Naive B cell (primary cell): ENCODE results near the gene ICAM2. TPM values are rescaled to one million over a fixed set of nuclear protein-coding genes. Genes with fewer than 3 reads are reported as not detected.
"Not testable (repeated sequence)": the region's sequence is repeated elsewhere in the genome, so short reads cannot be mapped to it uniquely, and the experiment has no call there.

ENCODE experiments used
- ATAC-seq, 2 donors: fragments of 150-1000 bp; cut with Tn5 transposase; 2 replicates each; pipeline ENCODE4 v1.10.0; 2021; ENCODE audit warnings: low read depth in 2 of 2, mild to moderate bottlenecking in 2 of 2, moderate library complexity in 2 of 2
- DNase-seq: peaks from one replicate; pipeline ENCODE4 v3.0.0; 2022
- H3K27ac Mint-ChIP-seq, 6 donors: one replicate each; pipeline ENCODE4 v1.8.0; 2020 to 2022; ENCODE audit warnings: mild to moderate bottlenecking in 6 of 6, mixed read lengths in 6 of 6, moderate library complexity in 5 of 6, inconsistent platforms in 2 of 6
- H3K27me3 Mint-ChIP-seq, 3 donors: one replicate each; pipeline ENCODE4 v1.8.0; 2021 to 2022; ENCODE audit warnings: mixed read lengths in 3 of 3, mild to moderate bottlenecking in 1 of 3
- H3K36me3 Mint-ChIP-seq, 2 donors: one replicate each; pipeline ENCODE4 v1.8.0; 2020 to 2022; ENCODE audit warnings: mixed read lengths in 2 of 2, inconsistent platforms in 1 of 2, mild to moderate bottlenecking in 1 of 2
- H3K4me1 Mint-ChIP-seq, 3 donors: one replicate each; pipeline ENCODE4 v1.8.0; 2020 to 2022; ENCODE audit warnings: mixed read lengths in 3 of 3, inconsistent platforms in 1 of 3, mild to moderate bottlenecking in 1 of 3, moderate library complexity in 1 of 3
- H3K4me3 Mint-ChIP-seq, 8 donors: one replicate each; pipeline ENCODE4 v1.8.0; 2020 to 2022; ENCODE audit warnings: mild to moderate bottlenecking in 8 of 8, mixed read lengths in 8 of 8, moderate library complexity in 8 of 8, inconsistent platforms in 2 of 8
- H3K9me3 Mint-ChIP-seq, 7 donors: one replicate each; pipeline ENCODE4 v1.8.0; 2020 to 2022; ENCODE audit warnings: mixed read lengths in 7 of 7, mild to moderate bottlenecking in 5 of 7, inconsistent platforms in 2 of 7, moderate library complexity in 1 of 7
- polyA plus RNA-seq, 6 donors: library from polyadenylated mRNA; unstranded; fragments of 300-500 nt; fragmentation: Illumina TruSeq; gene quantifications; one replicate each; pipeline ENCODE4 v1.2.3, GENCODE V29; 2021; ENCODE audit warnings: low read depth in 6 of 6

ICAM2 gene
- polyA plus RNA-seq, 6 donors from 2014 or later = 214 to 346 (median 290) TPM

- peaks cover 6 to 16% (median 10%) of the 10 kb centered on the region in 7 donors for H3K9me3 Mint-ChIP-seq
- peaks cover 10 to 24% (median 23%) of the 10 kb centered on the region in 3 donors for H3K4me1 Mint-ChIP-seq
- peaks cover 5 to 15% of the 10 kb centered on the region in 2 donors for H3K36me3 Mint-ChIP-seq
- no peak overlapping the region for H3K27ac Mint-ChIP-seq
- no peaks in the 10 kb centered on the region for H3K27me3 Mint-ChIP-seq
- no peak for DNase-seq
- no peak overlapping the region for H3K4me3 Mint-ChIP-seq
- ATAC-seq = peak in 1 of 2 donors; percentile 20
Observed at GRCh38 chr17:63983320-63983719, 37.1 kb downstream of the ICAM2 start.

DNA sequence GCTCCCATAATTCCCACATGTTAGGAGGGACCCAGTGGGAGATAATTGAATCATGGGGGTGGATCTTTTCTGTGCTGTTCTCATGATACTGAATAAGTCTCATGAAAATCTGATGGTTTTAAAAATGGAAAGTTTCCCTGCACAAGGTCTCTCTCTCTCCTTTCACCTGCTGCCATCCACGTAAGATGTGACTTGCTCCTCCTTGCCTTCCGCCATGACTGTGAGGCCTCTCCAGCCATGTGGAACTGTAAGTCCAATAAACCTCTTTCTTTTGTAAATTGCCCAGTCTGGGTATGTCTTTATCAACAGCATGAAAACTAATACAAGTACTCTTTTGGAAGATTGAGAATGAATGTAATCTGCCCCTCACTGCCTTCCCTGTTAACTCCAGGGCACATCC lies 37.8 kb downstream of the ICAM2 start:
- H3K27ac Mint-ChIP-seq = peak overlapping the region in 1 of 6 donors; percentile 74
- H3K9me3 Mint-ChIP-seq = peaks cover 6 to 16% (median 10%) of the 10 kb centered on the region in 7 donors
- not testable (repeated sequence) for DNase-seq, ATAC-seq, H3K4me3 Mint-ChIP-seq, H3K27me3 Mint-ChIP-seq
- H3K4me1 Mint-ChIP-seq = peaks cover 9 to 24% (median 23%) of the 10 kb centered on the region in 3 donors
- H3K36me3 Mint-ChIP-seq = peaks cover 5 to 15% of the 10 kb centered on the region in 2 donors

- H3K4me1 Mint-ChIP-seq = peaks cover 4 to 21% (median 14%) of the 10 kb centered on the region in 3 donors
- H3K27me3 Mint-ChIP-seq = peaks cover 0 to 6% (median 0%) of the 10 kb centered on the region in 3 donors
- peaks cover 6 to 16% (median 10%) of the 10 kb centered on the region in 7 donors for H3K9me3 Mint-ChIP-seq
- H3K27ac Mint-ChIP-seq = no peak overlapping the region
- no peak for ATAC-seq
- peaks cover 5 to 15% of the 10 kb centered on the region in 2 donors for H3K36me3 Mint-ChIP-seq
- H3K4me3 Mint-ChIP-seq = no peak overlapping the region
- DNase-seq = no peak
Observed at GRCh38 chr17:63978272-63979200, 41.9 kb downstream of the ICAM2 start.

- peaks cover 3 to 18% (median 11%) of the 10 kb centered on the region in 3 donors for H3K4me1 Mint-ChIP-seq
- DNase-seq = no peak
- no peak overlapping the region for H3K4me3 Mint-ChIP-seq
- peaks cover 0 to 2% (median 0%) of the 10 kb centered on the region in 7 donors for H3K9me3 Mint-ChIP-seq
- H3K27me3 Mint-ChIP-seq = peaks cover 0 to 6% (median 0%) of the 10 kb centered on the region in 3 donors
- H3K27ac Mint-ChIP-seq = no peak overlapping the region
- ATAC-seq = no peak
- peaks cover 0 to under 1% of the 10 kb centered on the region in 2 donors for H3K36me3 Mint-ChIP-seq
Observed at GRCh38 chr17:63976702-63977101, 43.7 kb downstream of the ICAM2 start.

DNA sequence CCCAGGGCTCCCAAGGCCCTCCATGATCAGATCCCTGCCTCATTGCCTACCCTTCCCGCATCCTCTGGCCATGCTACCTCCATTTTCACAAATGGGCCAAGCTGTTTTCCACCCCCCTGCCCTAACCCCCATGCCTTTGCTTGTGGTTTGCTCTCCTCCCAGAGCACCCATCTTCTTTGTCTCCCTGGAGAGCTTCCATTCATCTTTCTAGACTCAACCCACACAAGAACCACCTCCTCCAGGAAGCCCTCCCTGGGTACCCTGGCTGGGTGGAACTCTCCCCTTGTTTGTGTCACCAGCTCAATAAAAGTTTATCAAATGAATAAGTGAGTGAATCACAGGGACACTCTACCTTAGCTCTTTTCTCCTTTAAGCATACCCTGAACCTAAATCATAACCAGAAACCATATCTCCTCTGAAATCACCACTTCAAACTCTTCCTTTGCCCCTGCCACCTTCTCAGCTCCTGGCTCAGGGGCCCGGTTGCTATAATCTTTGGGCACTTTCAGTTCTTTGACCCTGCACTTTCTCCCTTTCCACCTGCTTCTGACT lies 44.8 kb downstream of the ICAM2 start:
- Mint-ChIP-seq H3K4me3 (no peak overlapping the region), H3K9me3 (no peaks in the 10 kb centered on the region), H3K36me3 (no peaks in the 10 kb centered on the region), H3K27ac (peak overlapping the region in 3 of 6 donors; percentile 8 to 23 (median 15)), H3K27me3 (peaks cover 0 to 6% (median 0%) of the 10 kb centered on the region in 3 donors), H3K4me1 (peaks cover 3 to 18% (median 11%) of the 10 kb centered on the region in 3 donors)
- DNase-seq = no peak
- ATAC-seq = no peak

GRCh38 chr17:63974594-63975192 lies 45.7 kb downstream of the ICAM2 start:
- Mint-ChIP-seq H3K27me3 (peaks cover 0 to 6% (median 0%) of the 10 kb centered on the region in 3 donors), H3K9me3 (no peaks in the 10 kb centered on the region), H3K4me1 (peaks cover 3 to 18% (median 11%) of the 10 kb centered on the region in 3 donors), H3K27ac (peak overlapping the region in 1 of 6 donors; percentile 29), H3K4me3 (no peak overlapping the region), H3K36me3 (no peaks in the 10 kb centered on the region)
- no peak for DNase-seq
- ATAC-seq = no peak

DNA sequence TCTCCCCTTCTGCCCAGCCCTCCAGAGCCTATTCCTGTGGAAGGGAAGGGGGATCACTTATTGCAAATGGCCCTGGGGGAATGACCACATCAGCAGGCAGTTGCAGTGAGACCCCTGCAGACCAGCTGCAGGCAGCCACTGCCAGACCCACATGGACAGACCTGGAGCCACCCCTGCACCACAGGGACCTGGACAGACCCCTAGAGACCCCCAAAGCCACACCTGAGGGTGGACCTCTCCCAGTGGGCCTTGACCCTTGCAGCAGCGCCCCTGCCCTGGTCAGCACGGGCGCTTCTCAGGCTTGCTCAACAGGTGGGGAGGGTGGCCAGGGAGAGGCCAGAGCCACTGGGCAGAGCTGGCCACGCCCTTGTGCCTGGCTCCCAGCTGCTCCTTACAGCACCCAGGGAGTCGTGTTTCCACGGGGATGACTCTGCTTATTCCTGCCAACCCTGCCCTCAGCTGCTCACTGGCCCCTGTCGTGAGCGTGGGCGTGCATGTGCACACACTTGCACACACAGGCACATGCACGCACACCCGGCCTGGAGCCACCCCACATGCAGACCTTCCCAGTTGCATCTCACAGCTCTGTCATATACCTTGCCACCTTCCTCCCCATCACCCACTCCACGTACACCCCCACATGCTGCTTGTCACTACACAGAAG lies 46.4 kb downstream of the ICAM2 start:
- H3K4me3 Mint-ChIP-seq = peak overlapping the region in 1 of 8 donors; percentile 44
- no peak for ATAC-seq
- H3K27ac Mint-ChIP-seq = no peak overlapping the region

GRCh38 chr17:63973247-63973646 lies 47.2 kb downstream of the ICAM2 start:
- Mint-ChIP-seq H3K27me3 (peaks cover 0 to 6% (median 0%) of the 10 kb centered on the region in 3 donors), H3K4me3 (peak overlapping the region in 1 of 8 donors; percentile 47), H3K9me3 (no peaks in the 10 kb centered on the region), H3K36me3 (no peaks in the 10 kb centered on the region), H3K27ac (peak overlapping the region in 1 of 6 donors; percentile 30), H3K4me1 (peaks cover 3 to 18% (median 11%) of the 10 kb centered on the region in 3 donors)
- ATAC-seq (no peak), DNase-seq (no peak)

More for the DNA sequence above, 46.4 kb downstream of the ICAM2 start:
- no peaks in the 10 kb centered on the region for H3K9me3 Mint-ChIP-seq
- H3K27me3 Mint-ChIP-seq = peaks cover 0 to 6% (median 0%) of the 10 kb centered on the region in 3 donors
- no peak for DNase-seq
- H3K4me1 Mint-ChIP-seq = peaks cover 3 to 18% (median 11%) of the 10 kb centered on the region in 3 donors
- H3K36me3 Mint-ChIP-seq = no peaks in the 10 kb centered on the region

- ATAC-seq (no peak), DNase-seq (no peak)
- peaks cover 0 to 6% (median 0%) of the 10 kb centered on the region in 3 donors for H3K27me3 Mint-ChIP-seq
- H3K4me1 Mint-ChIP-seq = peaks cover 3 to 18% (median 11%) of the 10 kb centered on the region in 3 donors
- peak within 1 kb of the TSS in 1 of 6 donors; percentile 38 for H3K27ac Mint-ChIP-seq
- H3K36me3 Mint-ChIP-seq = no peaks in the 10 kb centered on the region
- H3K4me3 Mint-ChIP-seq = peak within 1 kb of the TSS in 1 of 8 donors; percentile 47
- H3K9me3 Mint-ChIP-seq = no peaks in the 10 kb centered on the region
Observed at GRCh38 chr17:63972796-63973195, 47.6 kb downstream of the ICAM2 start, which contains the start of gene SCN4A. SCN4A (minus strand) TSS chr17:63972918; CDS start chr17:63972841, 77 bp downstream.

DNA sequence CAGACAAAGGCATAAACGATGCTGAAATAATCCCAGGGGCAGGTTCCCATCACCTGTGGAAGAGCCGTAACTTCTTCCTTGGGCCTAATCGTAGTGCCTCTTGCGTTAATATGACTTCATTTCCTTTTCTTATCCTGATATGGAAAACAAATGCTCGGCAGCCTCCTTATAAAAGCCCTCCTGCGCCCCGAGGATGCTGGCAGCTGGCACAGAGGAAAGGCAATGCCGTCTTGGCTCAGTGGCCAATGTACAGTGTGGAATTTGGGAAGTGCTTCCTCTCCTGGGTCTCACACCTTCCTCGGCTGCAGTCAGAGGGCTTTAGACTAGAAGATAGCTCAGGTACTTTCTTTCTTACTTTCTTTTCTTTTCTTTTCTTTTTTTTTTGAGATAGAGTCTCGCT lies 51.2 kb downstream of the ICAM2 start:
- ATAC-seq (no peak), DNase-seq (no peak)
- peaks cover 10 to 12% (median 10%) of the 10 kb centered on the region in 3 donors for H3K4me1 Mint-ChIP-seq
- H3K9me3 Mint-ChIP-seq = no peaks in the 10 kb centered on the region
- no peaks in the 10 kb centered on the region for H3K27me3 Mint-ChIP-seq
- no peak overlapping the region for H3K4me3 Mint-ChIP-seq
- H3K36me3 Mint-ChIP-seq = no peaks in the 10 kb centered on the region
- H3K27ac Mint-ChIP-seq = peak overlapping the region in 2 of 6 donors; percentile 26

DNA sequence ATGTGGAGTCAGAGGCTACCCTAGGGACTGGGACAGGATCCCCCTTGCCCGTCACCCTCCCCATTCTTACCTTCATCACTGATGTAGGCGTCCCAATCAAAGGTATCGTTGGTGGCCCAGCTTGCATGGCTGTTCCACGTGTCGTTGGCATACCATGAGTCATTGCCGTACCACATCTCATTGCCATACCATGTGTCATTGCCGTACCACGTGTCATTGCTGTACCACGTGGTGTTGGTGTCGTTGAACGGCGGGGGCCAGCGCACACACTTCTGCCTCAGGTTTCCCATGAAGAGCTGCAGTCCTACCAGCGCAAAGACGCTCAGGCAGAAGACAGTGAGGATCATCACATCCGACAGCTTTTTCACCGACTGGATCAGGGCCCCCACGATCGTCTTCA lies 52.5 kb downstream of the ICAM2 start:
- no peak overlapping the region for H3K4me3 Mint-ChIP-seq
- H3K27ac Mint-ChIP-seq = no peak overlapping the region
- no peaks in the 10 kb centered on the region for H3K27me3 Mint-ChIP-seq
- H3K36me3 Mint-ChIP-seq = no peaks in the 10 kb centered on the region
- no peak for DNase-seq
- peaks cover 11 to 15% (median 12%) of the 10 kb centered on the region in 3 donors for H3K4me1 Mint-ChIP-seq
- no peak for ATAC-seq
- H3K9me3 Mint-ChIP-seq = no peaks in the 10 kb centered on the region

DNA sequence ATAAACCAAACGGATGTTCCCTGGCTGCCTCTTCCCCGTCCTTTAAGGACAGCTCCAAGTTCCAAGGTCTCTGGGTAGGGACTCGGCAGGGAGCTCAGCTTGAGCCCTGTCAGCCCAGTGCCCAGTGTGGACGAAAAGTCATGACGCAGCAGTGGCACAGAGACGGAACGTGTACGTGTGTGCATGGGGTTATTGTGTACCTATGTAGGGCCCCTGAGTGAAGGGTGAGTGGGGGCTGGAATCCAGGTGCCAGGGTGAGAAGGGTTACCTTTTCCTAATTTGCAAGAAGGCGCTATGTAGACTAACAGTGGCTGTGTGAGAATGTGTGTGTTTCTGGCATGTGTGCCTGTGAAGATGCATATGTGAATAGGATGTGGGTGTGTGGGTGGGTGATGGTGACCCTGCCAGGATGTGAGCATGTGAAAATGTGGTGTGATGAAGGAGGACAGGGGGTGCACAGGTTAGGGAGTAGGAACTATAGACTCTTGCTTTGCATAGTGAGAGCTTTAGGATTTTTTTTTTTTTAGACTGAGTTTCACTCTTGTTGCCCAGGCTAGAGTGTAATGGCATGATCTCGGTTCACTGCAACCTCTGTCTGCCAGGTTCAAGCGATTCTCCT lies 53.7 kb downstream of the ICAM2 start:
- H3K4me3 Mint-ChIP-seq = no peak overlapping the region
- peaks cover 13 to 19% (median 18%) of the 10 kb centered on the region in 3 donors for H3K4me1 Mint-ChIP-seq
- no peak overlapping the region for H3K27ac Mint-ChIP-seq
- peaks cover 0 to 2% (median 0%) of the 10 kb centered on the region in 7 donors for H3K9me3 Mint-ChIP-seq
- H3K27me3 Mint-ChIP-seq = no peaks in the 10 kb centered on the region
- ATAC-seq (peak; percentile 34 to 48), DNase-seq (no peak)
- H3K36me3 Mint-ChIP-seq = no peaks in the 10 kb centered on the region
